ENCODE measurements around the gene HACL1. TPM values are rescaled to one million over a fixed set of nuclear protein-coding genes. Genes with fewer than 3 reads are reported as not detected.
A peak's percentile ranks its signal among the peaks of the same experiment; 100 is the strongest.
"Not testable (repeated sequence)": the region's sequence is repeated elsewhere in the genome, so short reads cannot be mapped to it uniquely, and the experiment has no call there.

Gene HACL1
- polyA plus RNA-seq, 12 donors = 6.6 to 13.7 (median 8.5) TPM; not detected in 2

DNA sequence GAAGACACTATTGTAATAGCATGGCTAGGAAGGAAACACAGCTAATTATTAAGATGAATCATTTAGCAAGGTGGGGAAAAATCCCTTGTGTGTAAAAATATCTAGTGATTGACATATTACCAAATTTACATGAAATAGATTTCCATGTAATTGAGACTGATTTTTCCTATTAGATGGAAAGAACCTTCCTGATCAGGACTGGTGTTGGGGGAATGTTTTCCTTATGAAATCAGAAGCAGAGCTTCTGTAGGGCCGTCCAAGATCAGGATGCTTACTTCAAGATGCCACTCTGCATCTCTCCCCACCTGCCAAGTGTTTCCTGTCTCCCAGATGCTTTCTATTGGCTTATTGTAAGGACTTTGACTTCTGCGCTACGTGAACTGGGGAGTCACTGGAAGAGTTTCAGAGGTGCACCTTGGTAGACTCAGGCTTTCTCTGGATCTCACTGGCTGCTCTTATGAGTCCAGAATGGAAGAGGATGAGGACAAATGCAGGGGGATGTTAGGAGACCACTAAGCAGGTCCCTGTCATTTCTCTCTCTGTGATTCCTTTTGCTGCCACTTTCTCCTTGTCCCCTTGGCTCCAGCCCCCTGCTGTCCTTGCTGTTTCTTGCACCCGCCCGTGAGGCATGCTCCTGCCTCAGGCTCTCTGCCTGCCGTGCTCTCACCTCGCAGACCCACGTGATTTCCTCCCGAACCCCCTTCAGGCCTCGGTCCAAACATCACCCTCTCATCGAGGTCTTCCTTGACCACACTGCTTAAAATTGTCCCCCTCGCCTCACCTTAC lies 30.2 kb upstream of the HACL1 start:
- no peak for DNase-seq

GRCh38 chr3:15630646-15631350 lies 29.4 kb upstream of the HACL1 start:
- DNase-seq = no peak

GRCh38 chr3:15629860-15630597 lies 28.7 kb upstream of the HACL1 start:
- peak; percentile 78 for DNase-seq

DNA sequence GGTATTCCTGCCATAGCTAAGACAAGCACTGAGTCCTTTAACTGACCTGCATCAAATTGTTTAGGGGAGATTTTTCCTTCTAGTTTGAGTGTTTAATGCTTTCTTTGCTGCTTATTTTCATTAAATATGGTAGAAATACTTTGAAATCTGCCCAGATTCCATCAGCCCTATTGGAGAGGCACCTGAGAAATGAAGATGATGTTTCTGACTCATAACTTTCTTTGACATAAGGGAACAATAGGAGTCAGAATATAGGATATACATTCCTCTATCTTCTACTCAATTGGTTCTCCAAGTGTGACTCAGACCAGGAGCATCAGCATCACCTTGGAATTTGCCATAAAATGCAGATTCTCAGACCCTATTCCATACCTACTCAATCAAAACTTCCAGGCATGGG lies 27.6 kb upstream of the HACL1 start:
- no peak for DNase-seq

- no peak for DNase-seq
These were observed 22.4 kb upstream of the HACL1 start for GRCh38 chr3:15623535-15624440.

DNA sequence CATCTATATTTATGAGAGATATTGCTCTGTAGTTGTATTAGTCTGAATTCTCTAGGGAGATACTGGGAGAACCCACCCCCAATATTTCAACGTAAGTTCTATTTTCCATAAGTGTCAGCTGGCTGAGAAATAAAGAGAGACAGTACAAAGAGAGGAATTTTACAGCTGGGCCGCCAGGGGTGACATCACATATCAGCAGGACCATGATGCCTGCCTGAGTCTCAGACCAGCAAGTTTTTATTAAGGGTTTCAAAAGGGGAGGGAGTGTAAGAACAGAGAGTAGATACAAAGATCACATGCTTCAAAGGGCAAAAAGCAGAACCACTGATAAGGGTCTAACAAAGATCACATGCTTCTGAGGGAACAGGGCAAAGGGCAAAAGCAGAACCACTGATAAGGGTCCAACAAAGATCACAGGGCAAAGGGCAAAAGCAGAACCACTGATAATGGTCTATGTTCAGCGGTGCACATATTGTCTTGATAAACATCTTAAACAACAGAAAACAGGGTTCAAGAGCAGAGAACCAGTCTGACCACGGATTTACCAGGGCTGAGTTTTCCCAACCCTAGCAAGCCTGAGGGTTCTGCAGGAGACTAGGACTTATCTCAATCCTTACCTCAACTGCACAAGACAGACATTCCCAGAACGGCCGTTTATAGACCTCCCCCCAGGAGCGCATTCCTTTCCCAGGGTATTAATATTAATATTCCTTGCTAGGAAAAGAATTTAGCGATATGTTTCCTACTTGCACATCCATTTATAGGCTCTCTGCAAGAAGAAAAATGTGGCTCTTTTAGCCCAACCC lies 18.5 kb upstream of the HACL1 start:
- not testable (repeated sequence) for DNase-seq

GRCh38 chr3:15616053-15616452 lies 14.7 kb upstream of the HACL1 start:
- DNase-seq = no peak

- no peak for DNase-seq
These were observed 13.6 kb upstream of the HACL1 start for GRCh38 chr3:15614958-15615357.

DNA sequence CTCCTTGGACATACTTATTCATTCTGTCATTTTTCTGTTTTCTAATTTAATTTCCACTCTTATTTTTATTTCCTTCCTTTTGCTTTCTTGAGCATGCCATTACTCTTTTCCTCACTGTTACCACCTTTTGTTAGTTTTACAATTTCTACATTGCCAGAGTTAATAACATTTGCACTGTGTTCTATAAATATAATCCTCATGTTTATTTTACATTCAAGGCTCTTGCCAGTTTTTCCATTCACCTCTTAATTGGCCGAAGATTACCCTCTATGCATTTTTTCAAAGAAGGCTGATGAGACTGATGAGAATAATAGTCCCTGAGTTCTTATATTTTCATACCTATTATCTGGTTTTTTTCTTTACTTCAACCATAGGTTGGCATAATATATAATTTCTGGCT lies 10.6 kb upstream of the HACL1 start:
- no peak for DNase-seq

- no peak for DNase-seq
These were observed 9.6 kb upstream of the HACL1 start for GRCh38 chr3:15611018-15611417.

- no peak for DNase-seq
These were observed 8.9 kb upstream of the HACL1 start for GRCh38 chr3:15610082-15610759.

- DNase-seq = no peak
These were observed 5.1 kb upstream of the HACL1 start for GRCh38 chr3:15606434-15606891.

DNA sequence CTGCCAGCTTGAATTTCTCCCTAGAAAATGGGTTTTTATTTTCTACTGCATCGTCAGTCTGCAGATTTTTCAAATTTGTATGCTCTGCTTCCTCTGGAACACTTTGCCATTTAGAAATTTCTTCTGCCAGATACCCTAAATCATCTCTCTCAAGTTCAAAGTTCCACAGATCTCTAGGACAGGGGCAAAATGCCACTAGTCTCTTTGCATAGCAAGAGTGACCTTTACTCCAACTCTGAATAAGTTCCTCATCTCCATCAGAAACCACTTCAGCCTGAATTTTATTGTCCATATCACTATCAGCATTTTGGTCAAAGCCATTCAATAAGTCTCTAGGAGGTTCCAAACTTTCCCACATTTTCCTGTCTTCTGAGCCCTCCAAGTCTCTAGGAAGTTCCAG lies 3.2 kb upstream of the HACL1 start:
- not testable (repeated sequence) for DNase-seq

GRCh38 chr3:15602816-15603215 lies 1.4 kb upstream of the HACL1 start:
- DNase-seq = not testable (repeated sequence)

DNA sequence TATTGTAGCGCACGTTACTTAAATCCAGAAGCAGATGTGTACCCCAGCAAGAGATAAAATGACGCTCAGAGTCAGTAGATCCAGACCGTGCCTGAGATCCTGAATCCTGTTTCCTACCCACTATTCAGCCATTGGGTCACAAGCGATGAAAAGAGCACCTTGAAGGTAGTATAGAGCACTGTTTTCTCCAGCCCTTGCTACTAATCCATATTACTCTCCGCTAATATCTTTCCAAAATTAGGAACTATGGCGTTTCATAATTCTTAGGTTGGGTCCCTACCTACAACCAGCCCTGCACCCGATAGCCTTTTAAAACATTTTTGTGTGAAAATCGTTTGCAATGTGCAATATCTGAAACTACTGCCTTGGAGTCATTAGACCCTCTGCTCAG lies 772 bp upstream of the HACL1 start:
- no peak for DNase-seq

- DNase-seq = no peak
These were observed 347 bp downstream of the HACL1 start for GRCh38 chr3:15601046-15601398.

DNA sequence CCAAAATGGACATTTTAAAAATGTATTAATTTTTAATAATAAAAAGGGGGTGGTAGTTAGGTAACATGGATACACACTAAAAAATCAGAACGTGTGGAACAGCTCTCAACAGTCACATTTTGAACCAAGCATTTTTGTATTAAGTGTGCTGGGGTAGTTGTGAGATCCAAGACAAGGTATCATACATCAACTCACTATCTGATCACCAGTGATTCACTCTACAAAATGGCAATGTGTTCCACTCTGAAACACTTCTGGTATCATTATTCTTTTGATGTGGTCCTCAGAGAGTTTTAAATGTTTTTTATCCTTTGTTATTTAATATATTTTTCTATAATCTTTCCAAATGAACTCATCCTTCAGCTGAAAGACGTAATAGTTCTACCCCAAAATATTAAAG lies 5.4 kb downstream of the HACL1 start:
- no peak for DNase-seq

- no peak for DNase-seq
These were observed 8.4 kb downstream of the HACL1 start for GRCh38 chr3:15592968-15593367.

DNA sequence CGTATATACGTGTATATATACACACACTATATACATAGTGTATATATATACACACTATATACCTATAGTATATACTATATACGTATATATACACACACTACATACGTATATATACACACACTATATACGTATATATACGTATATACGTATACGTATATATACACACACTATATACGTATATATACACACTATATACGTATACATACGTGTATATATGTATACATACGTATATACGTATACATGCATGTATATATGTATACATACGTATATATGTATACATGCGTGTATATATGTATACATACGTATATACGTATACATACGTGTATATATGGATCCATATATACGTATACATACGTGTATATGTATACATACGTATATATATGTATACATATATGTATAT lies 9.4 kb downstream of the HACL1 start:
- DNase-seq = no peak

DNA sequence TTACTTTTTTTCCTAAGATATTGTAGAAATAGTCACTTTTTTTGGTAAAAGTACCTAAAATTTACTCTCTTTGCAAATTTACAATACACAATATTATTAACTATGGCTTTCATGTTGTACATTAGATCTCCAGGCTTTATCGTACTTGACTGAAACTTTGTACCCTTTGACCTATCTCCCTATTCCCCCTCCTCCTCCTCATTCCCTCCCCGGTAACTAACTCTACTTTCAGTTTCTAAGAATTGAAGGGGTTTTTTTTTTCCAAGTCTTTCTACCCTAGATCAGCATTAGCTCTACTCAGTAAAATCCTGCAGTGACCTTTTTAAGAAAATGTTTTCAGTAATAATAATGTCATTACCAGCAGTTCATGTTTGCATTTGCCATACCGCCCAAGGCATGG lies 10.1 kb downstream of the HACL1 start:
- DNase-seq = no peak

Data from muscle of arm (tissue), 12 donors.